ENCODE data around the gene VWA5B1. TPM values are rescaled to one million over a fixed set of nuclear protein-coding genes. Genes with fewer than 3 reads are reported as not detected.

VWA5B1 gene
- total and polyA plus RNA-seq, 2 of the 8 experiments (the other 6 are each of a cell fraction or from before 2014, with no cell fraction given): 0.54 to 2.3 TPM

DNA sequence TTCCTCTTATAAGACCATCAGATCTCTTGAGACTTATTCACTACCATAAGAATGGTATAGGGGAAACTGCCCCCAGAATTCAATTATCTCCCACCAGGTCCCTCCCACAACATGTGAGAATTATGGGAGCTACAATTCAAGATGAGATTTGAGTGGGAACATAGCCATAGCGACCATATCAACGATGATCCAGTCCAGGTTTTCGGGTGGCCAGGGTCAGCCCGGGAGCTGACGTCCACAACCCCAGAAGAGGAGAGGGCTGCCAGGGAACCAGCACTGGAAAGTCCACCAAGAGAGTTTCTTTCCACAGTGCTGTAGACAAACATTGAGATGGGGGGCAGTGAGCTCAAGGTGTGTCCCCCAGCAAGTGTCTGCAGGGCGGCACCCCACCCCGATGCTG lies 88.4 kb downstream of the VWA5B1 start (continued):
- TF ChIP-seq CHD7 (IDR thresholded peaks at IDR 0.05; ENCODE audit: insufficient replicate concordance, low read length): no peak
- TF ChIP-seq TAF7 (optimal IDR thresholded peaks at IDR 0.05; ENCODE audit: borderline replicate concordance, low read depth, low read length): no peak
- TF ChIP-seq PHF8 (conservative IDR thresholded peaks at IDR 0.05; ENCODE audit: low read depth, low read length): no peak
- TF ChIP-seq KDM1A (IDR thresholded peaks at IDR 0.05; ENCODE audit: borderline replicate concordance, low read length): no peak
- no peak for TF ChIP-seq RNF2 (IDR thresholded peaks at IDR 0.05; ENCODE audit: borderline replicate concordance, low read depth, low read length, missing control alignments, poor library complexity, severe bottlenecking)
- no peak for TF ChIP-seq SIRT6 (IDR thresholded peaks at IDR 0.05; ENCODE audit: low read length)
- no peak for TF ChIP-seq ZNF274 (IDR thresholded peaks at IDR 0.05; ENCODE audit: borderline replicate concordance, extremely low read depth, low read length)
- no peak for TF ChIP-seq POLR2A (IDR thresholded peaks at IDR 0.05; ENCODE audit: control extremely low read depth in 1 of 2, low read depth in 2 of 2, low read length in 2 of 2)
- no peak for TF ChIP-seq YY1 (IDR thresholded peaks at IDR 0.05; ENCODE audit: low read depth, low read length)

Data from H1 (cell line).